GM06990 (cell line): Measurements from ENCODE around the gene IGFLR1.

ENCODE experiments used
- DNase-seq: peaks from one replicate; pipeline ENCODE4 v3.0.0-alpha.2; 2011; ENCODE audit not compliant: insufficient read length; ENCODE audit errors: extremely low read depth
- H3K27me3 ChIP-seq: replicated peaks from 2 replicates; pipeline ENCODE4 v1.6.0; 2011; ENCODE audit warnings: low read length; ENCODE audit not compliant: control insufficient read depth, insufficient read depth
- H3K36me3 ChIP-seq: 2 replicates; pipeline ENCODE4 v1.5.1; 2011; ENCODE audit warnings: low read length; ENCODE audit not compliant: control insufficient read depth, insufficient read depth
- H3K4me3 ChIP-seq: replicated peaks from 2 replicates; pipeline ENCODE4 v1.5.1; 2011; ENCODE audit warnings: low read depth, mild to moderate bottlenecking, control low read depth, low read length
- TF ChIP-seq, protein P1 (sequence below): IDR thresholded peaks from 2 replicates; pipeline ENCODE4 v1.5.1; 2011; ENCODE audit warnings: low read length, control low read depth, mild to moderate bottlenecking, inconsistent platforms; ENCODE audit not compliant: insufficient read depth, poor library complexity, severe bottlenecking

Gene IGFLR1

DNA sequence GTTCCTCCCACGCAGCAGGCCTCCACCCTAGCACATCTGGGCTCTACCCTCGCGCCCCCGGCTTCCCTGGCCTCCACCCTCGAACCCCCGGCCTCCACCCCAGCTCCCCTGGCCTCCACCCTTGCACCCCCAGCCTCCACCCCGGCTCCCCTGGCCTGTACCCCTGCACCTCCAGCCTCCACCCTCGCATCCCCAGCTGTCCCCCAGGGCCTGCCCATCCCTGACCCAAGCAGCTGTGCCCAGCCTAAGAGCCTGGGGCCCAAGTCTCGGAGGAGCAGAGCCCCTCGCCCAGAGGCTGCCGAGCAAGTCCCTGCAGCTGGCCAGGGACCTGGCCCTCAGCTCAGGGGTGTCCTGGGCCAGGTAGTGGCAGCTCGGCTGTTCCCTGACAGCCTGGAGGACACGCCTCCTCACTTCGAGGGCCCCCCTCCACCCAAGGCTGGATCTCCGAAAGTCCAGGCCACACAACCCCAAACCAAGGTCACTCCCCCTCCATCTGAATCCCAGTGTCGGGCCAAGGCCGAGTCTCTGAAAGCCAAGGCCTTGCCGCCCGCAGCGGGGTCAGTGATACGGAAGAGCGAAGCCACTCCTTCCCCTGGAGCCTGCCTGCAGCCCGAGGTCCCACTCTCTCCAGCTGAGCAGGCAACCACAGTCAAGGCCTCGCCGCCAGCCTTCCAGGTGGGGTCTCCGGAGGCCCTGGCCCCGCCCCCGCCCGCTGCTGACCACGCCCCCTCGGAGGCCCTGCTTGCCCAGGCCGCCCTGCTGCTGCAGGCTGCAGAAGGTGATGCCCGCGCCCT is 25.2 kb upstream of the IGFLR1 start:
- H3K36me3 ChIP-seq: peaks cover 11% of the 10 kb centered on the region
- no peak for DNase-seq
- no peak overlapping the region for H3K4me3 ChIP-seq
- TF ChIP-seq, protein P1, sequence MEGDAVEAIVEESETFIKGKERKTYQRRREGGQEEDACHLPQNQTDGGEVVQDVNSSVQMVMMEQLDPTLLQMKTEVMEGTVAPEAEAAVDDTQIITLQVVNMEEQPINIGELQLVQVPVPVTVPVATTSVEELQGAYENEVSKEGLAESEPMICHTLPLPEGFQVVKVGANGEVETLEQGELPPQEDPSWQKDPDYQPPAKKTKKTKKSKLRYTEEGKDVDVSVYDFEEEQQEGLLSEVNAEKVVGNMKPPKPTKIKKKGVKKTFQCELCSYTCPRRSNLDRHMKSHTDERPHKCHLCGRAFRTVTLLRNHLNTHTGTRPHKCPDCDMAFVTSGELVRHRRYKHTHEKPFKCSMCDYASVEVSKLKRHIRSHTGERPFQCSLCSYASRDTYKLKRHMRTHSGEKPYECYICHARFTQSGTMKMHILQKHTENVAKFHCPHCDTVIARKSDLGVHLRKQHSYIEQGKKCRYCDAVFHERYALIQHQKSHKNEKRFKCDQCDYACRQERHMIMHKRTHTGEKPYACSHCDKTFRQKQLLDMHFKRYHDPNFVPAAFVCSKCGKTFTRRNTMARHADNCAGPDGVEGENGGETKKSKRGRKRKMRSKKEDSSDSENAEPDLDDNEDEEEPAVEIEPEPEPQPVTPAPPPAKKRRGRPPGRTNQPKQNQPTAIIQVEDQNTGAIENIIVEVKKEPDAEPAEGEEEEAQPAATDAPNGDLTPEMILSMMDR: no peak
- H3K27me3 ChIP-seq: no peaks in the 10 kb centered on the region

DNA sequence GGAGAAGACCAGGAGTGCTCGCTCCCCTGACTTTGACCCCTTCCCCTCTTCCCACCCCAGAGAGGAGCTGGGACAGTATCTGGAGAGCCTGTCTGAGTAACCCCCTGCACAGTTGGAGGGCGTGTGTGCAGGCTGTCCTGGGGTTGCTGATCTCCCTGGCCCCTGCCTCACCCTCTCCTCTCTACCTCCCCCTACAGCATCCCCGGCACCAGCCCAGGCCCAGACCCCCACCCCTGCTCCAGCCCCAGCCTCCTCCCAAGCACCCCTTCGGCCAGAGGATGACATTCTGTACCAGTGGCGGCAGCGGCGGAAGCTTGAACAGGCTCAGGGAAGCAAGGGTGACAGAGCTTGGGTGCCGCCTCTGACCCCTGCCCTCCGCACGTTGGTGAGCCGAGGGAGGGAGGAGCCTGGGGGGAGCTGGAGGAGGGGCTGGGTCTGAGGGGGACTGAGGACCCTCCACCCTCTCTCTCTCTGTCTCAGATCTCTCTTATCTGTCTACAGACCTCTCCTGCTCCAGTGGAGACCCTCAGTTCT is 24.4 kb upstream of the IGFLR1 start:
- TF ChIP-seq, protein P1: no peak

DNA sequence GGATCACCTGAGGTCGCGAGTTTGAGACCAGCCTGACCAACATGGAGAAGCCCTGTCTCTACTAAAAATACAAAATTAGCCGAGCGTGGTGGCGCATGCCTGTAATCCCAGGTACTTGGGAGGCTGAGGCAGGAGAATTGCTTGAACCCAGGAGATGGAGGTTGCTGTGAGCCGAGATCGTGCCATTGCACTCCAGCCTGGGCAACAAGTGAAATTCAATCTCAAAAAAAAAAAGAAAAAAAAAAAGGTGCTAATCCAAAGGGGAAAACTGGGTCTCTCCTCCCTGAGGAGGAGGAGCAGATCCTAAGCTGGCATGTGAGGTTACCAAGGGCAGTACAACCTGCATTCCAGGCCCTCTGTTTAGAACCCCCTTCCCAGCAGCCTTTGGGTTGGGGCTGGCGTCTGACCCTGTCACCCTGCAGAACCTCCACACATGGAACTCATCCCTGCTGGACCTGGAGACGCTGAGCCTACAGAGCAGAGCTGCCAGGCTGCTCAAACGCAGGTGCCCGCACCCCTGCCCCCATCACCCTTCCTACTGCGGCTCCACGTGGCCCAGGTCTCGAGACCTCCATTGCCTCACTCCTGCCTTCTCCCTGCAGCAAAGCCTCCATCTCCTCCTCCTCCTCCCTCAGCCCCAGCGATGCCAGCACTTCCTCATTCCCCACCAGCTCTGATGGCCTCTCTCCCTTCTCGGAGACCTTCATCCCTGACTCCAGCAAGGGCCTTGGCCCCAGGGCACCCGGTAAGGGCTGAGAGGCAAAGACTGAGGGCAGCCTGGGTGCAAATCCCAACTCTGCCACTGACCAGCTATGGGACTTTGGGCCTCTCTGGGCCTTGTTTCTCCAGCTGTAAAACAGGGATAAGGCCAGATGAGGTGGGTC is 22.4 kb upstream of the IGFLR1 start:
- TF ChIP-seq, protein P1: no peak
- H3K36me3 ChIP-seq: peaks cover 18% of the 10 kb centered on the region
- no peak for DNase-seq
- H3K27me3 ChIP-seq: no peaks in the 10 kb centered on the region
- H3K4me3 ChIP-seq: no peak overlapping the region

More for the DNA sequence above, 24.4 kb upstream of the IGFLR1 start:
- no peak for DNase-seq
- H3K4me3 ChIP-seq: no peak overlapping the region
- peaks cover 15% of the 10 kb centered on the region for H3K36me3 ChIP-seq
- no peaks in the 10 kb centered on the region for H3K27me3 ChIP-seq

DNA sequence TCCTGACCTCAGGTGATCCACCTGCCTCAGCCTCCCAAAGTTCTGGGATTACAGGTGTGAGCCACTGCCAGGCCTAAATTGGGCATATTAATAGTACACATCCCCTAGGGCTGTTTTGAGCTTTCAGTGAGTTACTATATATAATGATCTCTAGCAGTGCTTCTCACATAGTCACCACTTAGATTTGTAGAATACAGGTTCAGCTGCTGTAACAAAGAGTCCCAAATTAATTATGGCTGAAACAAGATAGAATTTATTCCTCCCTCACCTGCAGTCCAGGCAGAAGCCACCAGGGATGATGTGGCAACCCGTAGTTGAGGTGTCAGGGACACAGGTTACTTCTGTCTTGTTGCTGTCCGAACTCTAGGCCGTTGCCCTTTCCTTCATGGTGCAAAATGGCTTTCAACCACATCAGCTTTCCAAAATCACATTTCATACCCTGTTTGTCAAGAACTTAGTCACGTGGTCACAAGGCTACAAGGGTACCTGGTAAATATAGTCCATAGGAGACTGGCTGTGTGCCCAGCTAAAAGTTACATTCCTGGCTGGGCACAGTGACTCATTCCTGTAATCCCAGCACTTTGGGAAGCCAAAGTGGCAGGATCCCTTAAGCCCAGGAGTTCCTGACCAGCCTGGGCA is 18.6 kb upstream of the IGFLR1 start:
- Histone ChIP-seq H3K36me3 (peaks cover 14% of the 10 kb centered on the region), H3K4me3 (no peak overlapping the region), H3K27me3 (no peaks in the 10 kb centered on the region)
- TF ChIP-seq, protein P1: no peak
- no peak for DNase-seq

DNA sequence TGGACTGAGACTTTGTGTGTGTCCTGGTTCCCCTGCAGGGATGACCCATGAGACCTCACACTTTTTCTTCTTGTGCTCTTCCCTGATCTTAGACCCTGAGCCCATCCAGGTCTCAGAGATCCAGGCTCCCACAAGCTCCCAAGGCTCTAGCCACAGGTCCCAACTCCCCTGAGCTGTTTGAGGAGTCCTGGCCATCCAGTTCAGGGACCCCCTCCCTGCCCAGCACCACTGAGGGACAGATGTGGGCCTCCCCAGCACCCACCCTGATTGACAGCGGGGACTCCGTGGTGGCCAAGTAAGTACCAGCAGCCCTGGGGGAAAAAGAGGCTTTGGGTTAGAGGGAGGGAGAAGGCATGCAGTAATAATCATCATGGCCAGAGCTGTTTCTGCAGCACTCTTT is 17.4 kb upstream of the IGFLR1 start:
- no peak overlapping the region for H3K4me3 ChIP-seq
- peaks cover 12% of the 10 kb centered on the region for H3K36me3 ChIP-seq
- no peaks in the 10 kb centered on the region for H3K27me3 ChIP-seq
- DNase-seq: no peak
- TF ChIP-seq, protein P1: no peak
